PC-9 (cell line): Measurements from ENCODE around the gene ZNF778. TPM values are rescaled to one million over a fixed set of nuclear protein-coding genes. Genes with fewer than 3 reads are reported as not detected.

Experiments used
- BruUV-seq: library from RNA; stranded (reverse); fragments of 400-500 nt; replicated peaks from 2 replicates; lab custom pipeline; 2021; lab: Mats Ljungman, UMichigan
- CTCF ChIA-PET: fragments of 300-600 bp; sonication (Branson Sonifier 250); formaldehyde crosslinking; loops from one replicate; lab custom pipeline; 2022; ENCODE audit warnings: antibody characterized with exemption; lab: Charles Lee
- POLR2A ChIA-PET: fragments of 300-600 bp; sonication (Branson Sonifier 250); formaldehyde crosslinking; loops from one replicate; lab custom pipeline; 2022; ENCODE audit warnings: antibody characterized with exemption; ENCODE audit not compliant: unreplicated experiment; lab: Charles Lee
- DNase-seq, 2 experiments: peaks; one replicate each; pipeline versions ENCODE4 v3.0.0 to v3.0.0-alpha.2; 2015 to 2022; ENCODE audit warnings: mixed read lengths in 1 of 2
- H2AFZ ChIP-seq: fragments of 200-600 bp; sonication (generic); 2 replicates; pipeline ENCODE4 v1.8.1; 2017; ENCODE audit warnings: antibody characterized with exemption
- H3F3A ChIP-seq: fragments of 200-600 bp; sonication (generic); 2 replicates; pipeline ENCODE4 v1.8.1; 2017; ENCODE audit warnings: antibody characterized with exemption, mild to moderate bottlenecking, low read depth; ENCODE audit not compliant: insufficient read depth
- H3K27ac ChIP-seq: fragments of 200-600 bp; sonication (generic); 2 replicates; pipeline ENCODE4 v1.6.1; 2016; ENCODE audit warnings: mixed run types
- H3K27me3 ChIP-seq: fragments of 200-600 bp; sonication (generic); 2 replicates; pipeline ENCODE4 v1.6.1; 2016; ENCODE audit warnings: low read depth, mixed run types; ENCODE audit not compliant: insufficient read depth
- H3K36me3 ChIP-seq: fragments of 200-600 bp; sonication (generic); 2 replicates; pipeline ENCODE4 v1.6.1; 2016; ENCODE audit warnings: low read depth, mixed run types
- H3K4me1 ChIP-seq: fragments of 200-600 bp; sonication (generic); replicated peaks from 2 replicates; pipeline ENCODE4 v1.6.1; 2016; ENCODE audit warnings: mixed run types; ENCODE audit not compliant: insufficient read depth
- H3K4me2 ChIP-seq: fragments of 200-600 bp; sonication (generic); 2 replicates; pipeline ENCODE4 v1.6.1; 2017; ENCODE audit warnings: mixed run types
- H3K4me3 ChIP-seq: fragments of 200-600 bp; sonication (generic); 2 replicates; pipeline ENCODE4 v1.6.1; 2016; ENCODE audit warnings: mixed run types
- H3K79me2 ChIP-seq: fragments of 200-600 bp; sonication (generic); 2 replicates; pipeline ENCODE4 v1.6.1; 2017; ENCODE audit warnings: low read depth, mixed run types
- H3K9me2 ChIP-seq: fragments of 200-600 bp; sonication (generic); 2 replicates; pipeline ENCODE4 v1.8.1; 2017; ENCODE audit warnings: mild to moderate bottlenecking; ENCODE audit not compliant: insufficient read depth
- H3K9me3 ChIP-seq: fragments of 200-600 bp; sonication (generic); 2 replicates; pipeline ENCODE4 v1.8.1; 2016; ENCODE audit warnings: low read depth; ENCODE audit not compliant: insufficient read depth
- H4K20me1 ChIP-seq: fragments of 200-600 bp; sonication (generic); 2 replicates; pipeline ENCODE4 v1.8.1; 2017; ENCODE audit not compliant: insufficient read depth
- CTCF ChIP-seq: fragments of 200-600 bp; sonication (generic); conservative IDR thresholded peaks from 2 replicates; pipeline ENCODE4 v1.6.1; 2017; ENCODE audit warnings: mixed run types, antibody characterized with exemption, mild to moderate bottlenecking, moderate library complexity
- EZH2 ChIP-seq: fragments of 200-600 bp; sonication (generic); IDR thresholded peaks from 2 replicates; pipeline ENCODE4 v1.8.0; 2017; ENCODE audit warnings: antibody characterized with exemption, low read depth
- intact Hi-C: fragments of 100-400 bp; cut with micrococcal nuclease; formaldehyde crosslinking; loops from one replicate; pipeline ENCODE4 v1.10.0; 2022; ENCODE audit not compliant: unreplicated experiment
- total RNA-seq: library from RNA; stranded (reverse); gene quantifications from 2 replicates; pipeline ENCODE4 v1.2.3, GENCODE V29; 2021

ZNF778 gene
- total RNA-seq, 1 experiment from 2014 or later = 9.5 TPM

DNA sequence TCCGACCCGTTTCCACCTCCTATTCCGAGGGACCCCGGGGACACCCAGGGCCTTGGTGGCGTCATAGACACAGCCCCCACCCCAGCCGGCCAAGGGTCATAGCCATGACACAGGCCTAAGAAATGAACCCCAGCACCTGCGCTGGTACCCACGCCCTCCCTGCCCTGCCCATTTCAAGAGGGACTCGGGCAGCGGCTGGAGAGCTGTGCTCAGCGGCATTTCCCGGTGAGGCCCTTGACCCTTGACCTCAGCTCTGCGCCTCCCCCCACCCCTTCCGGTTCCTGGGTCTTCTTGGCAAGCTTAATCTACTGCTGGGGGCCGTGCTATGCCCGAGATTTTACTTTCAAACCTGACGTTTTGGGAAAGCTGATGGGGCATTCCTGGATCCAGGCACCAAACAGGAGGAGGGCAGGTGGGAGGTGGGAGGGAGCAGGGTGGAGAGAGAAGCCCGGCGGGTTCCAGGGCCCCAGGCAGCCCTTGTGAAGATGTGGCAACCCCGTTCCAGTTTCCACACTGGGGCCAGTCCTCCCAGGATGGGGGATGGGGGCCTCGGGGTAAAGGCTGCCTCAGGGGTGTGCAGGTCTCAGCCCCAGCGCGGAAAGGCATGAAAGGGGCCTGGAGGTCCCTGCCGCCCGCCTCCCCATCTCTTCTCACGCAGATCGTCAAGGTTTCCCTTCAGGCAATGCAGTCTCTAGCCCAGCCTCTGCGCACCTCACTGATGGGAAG is 17.2 kb upstream of the ZNF778 start, which contains the start of gene SLC22A31:
SLC22A31 (minus strand) TSS at position 414 of the 726 bp plus-strand sequence; CDS start at position 378, 36 bp downstream.
- Histone ChIP-seq H4K20me1 (no peaks in the 10 kb centered on the region), H3K9me2 (no peaks in the 10 kb centered on the region), H3K9me3 (no peaks in the 10 kb centered on the region), H2AFZ (peak within 1 kb of the TSS; percentile 27; the same call in 1 of the 2 replicates), H3K4me1 (peaks cover 10% of the 10 kb centered on the region; the same call in 1 of the 2 replicates), H3K4me2 (peak within 1 kb of the TSS; percentile 73), H3K4me3 (peak within 1 kb of the TSS; percentile 48; the same call in 1 of the 2 replicates), H3K27me3 (peaks cover 10% of the 10 kb centered on the region), H3K36me3 (no peaks in the 10 kb centered on the region), H3F3A (peaks cover 10% of the 10 kb centered on the region), H3K79me2 (no peaks in the 10 kb centered on the region), H3K27ac (no peak within 1 kb of the TSS)
- intact Hi-C loops = no loop called here
- BruUV-seq = no TSS peak
- CTCF ChIA-PET = interaction anchor here (0.7 kb wide), 1 partner anchor 143 kb away, joined by 3 read pairs; no protein-coding TSS in a partner anchor
- DNase-seq = no peak
- POLR2A ChIA-PET = no interaction called here
- TF ChIP-seq CTCF (no peak), EZH2 (no peak)

GRCh38 chr16:89200850-89201411 is 16.6 kb upstream of the ZNF778 start:
- TF ChIP-seq CTCF = no peak
- 0 out of 2 replicates have a peak, but pooled peaks have one; percentile 67 for TF ChIP-seq EZH2
- Histone ChIP-seq H3K27me3 (peaks cover 10% of the 10 kb centered on the region), H3K36me3 (no peaks in the 10 kb centered on the region), H3K79me2 (no peaks in the 10 kb centered on the region), H3K4me2 (peak overlapping the region; percentile 73), H3K9me3 (no peaks in the 10 kb centered on the region), H3K4me3 (peak overlapping the region; percentile 48; the same call in 1 of the 2 replicates), H2AFZ (peak overlapping the region; percentile 27; the same call in 1 of the 2 replicates), H3K27ac (no peak overlapping the region), H3K4me1 (peaks cover 10% of the 10 kb centered on the region; the same call in 1 of the 2 replicates), H4K20me1 (no peaks in the 10 kb centered on the region), H3K9me2 (no peaks in the 10 kb centered on the region), H3F3A (peaks cover 10% of the 10 kb centered on the region)
- no TSS peak for BruUV-seq
- DNase-seq = no peak
- CTCF ChIA-PET = interaction anchor here (1.0 kb wide), 1 partner anchor 463 kb away, joined by 3 read pairs; no protein-coding TSS in a partner anchor
- intact Hi-C loops = no loop called here
- POLR2A ChIA-PET = interaction anchor here (0.6 kb wide), 1 partner anchor 46 kb away, joined by 4 read pairs; no protein-coding TSS in a partner anchor
